ENCODE measurements around the gene SLF2. TPM values are rescaled to one million over a fixed set of nuclear protein-coding genes. Genes with fewer than 3 reads are reported as not detected.

SLF2 gene
- total RNA-seq, 2 donors from 2014 or later, result 31.5 to 38.9 TPM

- Histone ChIP-seq H3K4me1 (ENCODE audit: control insufficient read depth, insufficient read depth, low read length) (no peaks in the 10 kb centered on the region), H3K9ac (ENCODE audit: extremely low read depth, low read length, poor library complexity, severe bottlenecking) (no peak overlapping the region), H3K27me3 (ENCODE audit: control insufficient read depth, insufficient read depth, low read length, poor library complexity, severe bottlenecking) (no peaks in the 10 kb centered on the region), H3K4me3 (ENCODE audit: low read length) (no peak overlapping the region), H3K36me3 (ENCODE audit: control insufficient read depth, insufficient read depth, low read length) (peaks cover 25% of the 10 kb centered on the region), H3K27ac (ENCODE audit: low read depth, low read length) (no peak overlapping the region), H3K9me3 (ENCODE audit: control insufficient read depth, low read length) (no peaks in the 10 kb centered on the region)
- Mint-ChIP-seq H3K9me3 (no peaks in the 10 kb centered on the region), H3K36me3 (ENCODE audit: low read depth) (peaks cover 47% of the 10 kb centered on the region), H3K4me1 (no peaks in the 10 kb centered on the region), H3K27me3 (ENCODE audit: insufficient read depth) (no peaks in the 10 kb centered on the region), H3K27ac (no peak overlapping the region), H3K4me3 (no peak overlapping the region)
- WGBS, 2 experiments (ENCODE audit: insufficient coverage in 1 of 2, insufficient read length in 1 of 2), result 94 to 99% methylated on average over 11 to 13 of the region's 13 CpGs
- no peak for TF ChIP-seq CTCF (conservative IDR thresholded peaks at IDR 0.05)
- DNase-seq, result no peak
Observed at GRCh38 chr10:100978121-100978900, 65.5 kb downstream of the SLF2 start.

DNA sequence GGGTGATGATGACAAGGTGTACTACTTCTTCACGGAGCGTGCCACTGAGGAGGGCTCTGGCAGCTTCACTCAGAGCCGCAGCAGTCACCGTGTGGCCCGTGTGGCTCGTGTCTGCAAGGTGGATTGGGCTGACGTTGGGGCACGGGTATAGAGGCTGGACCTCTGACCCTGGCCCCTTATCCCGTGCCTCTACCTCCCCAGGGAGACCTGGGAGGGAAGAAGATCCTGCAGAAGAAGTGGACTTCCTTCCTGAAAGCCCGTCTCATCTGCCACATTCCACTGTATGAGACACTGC is 66.1 kb downstream of the SLF2 start:
- H3K27me3 Mint-ChIP-seq (ENCODE audit: insufficient read depth), result no peaks in the 10 kb centered on the region
- no peaks in the 10 kb centered on the region for H3K4me1 ChIP-seq (ENCODE audit: control insufficient read depth, insufficient read depth, low read length)
- no peaks in the 10 kb centered on the region for H3K9me3 Mint-ChIP-seq
- H3K27me3 ChIP-seq (ENCODE audit: control insufficient read depth, insufficient read depth, low read length, poor library complexity, severe bottlenecking), result no peaks in the 10 kb centered on the region
- H3K36me3 ChIP-seq (ENCODE audit: control insufficient read depth, insufficient read depth, low read length), result peaks cover 25% of the 10 kb centered on the region
- H3K4me1 Mint-ChIP-seq, result no peaks in the 10 kb centered on the region
- no peak for TF ChIP-seq CTCF (conservative IDR thresholded peaks at IDR 0.05)
- no peak overlapping the region for H3K27ac Mint-ChIP-seq
- H3K9ac ChIP-seq (ENCODE audit: extremely low read depth, low read length, poor library complexity, severe bottlenecking), result no peak overlapping the region
- no peaks in the 10 kb centered on the region for H3K9me3 ChIP-seq (ENCODE audit: control insufficient read depth, low read length)
- no peak overlapping the region for H3K27ac ChIP-seq (ENCODE audit: low read depth, low read length)
- H3K36me3 Mint-ChIP-seq (ENCODE audit: low read depth), result peaks cover 46% of the 10 kb centered on the region
- H3K4me3 Mint-ChIP-seq, result no peak overlapping the region
- DNase-seq, result no peak
- 93 to 97% methylated on average over 10 of the region's 10 CpGs for WGBS, 2 experiments (ENCODE audit: insufficient coverage in 1 of 2, insufficient read length in 1 of 2)
- H3K4me3 ChIP-seq (ENCODE audit: low read length), result no peak overlapping the region

DNA sequence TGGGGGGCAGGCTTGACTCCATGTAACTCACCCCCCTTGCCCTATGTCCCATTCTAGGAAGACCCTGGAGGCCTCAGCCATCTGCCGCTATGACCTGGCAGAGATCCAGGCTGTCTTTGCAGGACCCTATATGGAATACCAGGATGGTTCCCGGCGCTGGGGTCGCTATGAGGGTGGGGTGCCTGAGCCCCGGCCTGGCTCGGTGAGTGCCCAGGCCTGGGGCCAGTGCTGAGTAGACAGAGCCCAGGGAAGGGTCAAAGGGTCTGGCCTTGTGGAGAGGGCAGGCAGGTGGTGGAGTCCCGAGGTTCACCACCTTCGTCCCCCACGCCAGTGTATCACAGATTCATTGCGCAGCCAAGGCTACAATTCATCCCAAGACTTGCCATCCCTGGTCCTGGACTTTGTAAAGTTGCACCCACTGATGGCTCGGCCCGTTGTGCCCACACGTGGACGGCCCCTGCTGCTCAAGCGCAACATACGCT is 67.1 kb downstream of the SLF2 start:
- no peak overlapping the region for H3K4me3 Mint-ChIP-seq
- H3K27me3 Mint-ChIP-seq (ENCODE audit: insufficient read depth), result no peaks in the 10 kb centered on the region
- peaks cover 46% of the 10 kb centered on the region for H3K36me3 Mint-ChIP-seq (ENCODE audit: low read depth)
- DNase-seq, result peak; percentile 24
- no peaks in the 10 kb centered on the region for H3K4me1 Mint-ChIP-seq
- Histone ChIP-seq H3K27me3 (ENCODE audit: control insufficient read depth, insufficient read depth, low read length, poor library complexity, severe bottlenecking) (no peaks in the 10 kb centered on the region), H3K4me1 (ENCODE audit: control insufficient read depth, insufficient read depth, low read length) (no peaks in the 10 kb centered on the region), H3K4me3 (ENCODE audit: low read length) (no peak overlapping the region), H3K36me3 (ENCODE audit: control insufficient read depth, insufficient read depth, low read length) (peaks cover 27% of the 10 kb centered on the region), H3K9ac (ENCODE audit: extremely low read depth, low read length, poor library complexity, severe bottlenecking) (no peak overlapping the region), H3K9me3 (ENCODE audit: control insufficient read depth, low read length) (no peaks in the 10 kb centered on the region), H3K27ac (ENCODE audit: low read depth, low read length) (no peak overlapping the region)
- 95 to 100% methylated on average over 15 to 16 of the region's 16 CpGs for WGBS, 2 experiments (ENCODE audit: insufficient coverage in 1 of 2, insufficient read length in 1 of 2)
- H3K27ac Mint-ChIP-seq, result no peak overlapping the region
- H3K9me3 Mint-ChIP-seq, result no peaks in the 10 kb centered on the region
- no peak for TF ChIP-seq CTCF (conservative IDR thresholded peaks at IDR 0.05)
